Right lobe of liver (tissue), 4 donors: ENCODE data around the gene PDZRN4.

Source experiments
- POLR2A ChIP-seq: fragments of 450-650 bp; IDR thresholded peaks from one replicate; pipeline ENCODE4 v1.6.1; 2017; ENCODE audit warnings: antibody characterized with exemption, mild to moderate bottlenecking
- TF ChIP-seq, protein P1 (sequence below), 4 donors: fragments of 200-600 bp in 3 of 4; fragments of 450-650 bp in 1 of 4; IDR thresholded peaks; one replicate each; pipeline versions ENCODE4 v1.5.1 to v1.8.0; 2016 to 2022; ENCODE audit warnings: antibody characterized with exemption in 4 of 4, mild to moderate bottlenecking in 2 of 4
- donor health status: DM: no; HTN: no; CAD: no.
- donor health status: DM: no; HTN: no; CAD: no.
- donor health status: DM: no; HTN: yes; CAD: no.

DNA sequence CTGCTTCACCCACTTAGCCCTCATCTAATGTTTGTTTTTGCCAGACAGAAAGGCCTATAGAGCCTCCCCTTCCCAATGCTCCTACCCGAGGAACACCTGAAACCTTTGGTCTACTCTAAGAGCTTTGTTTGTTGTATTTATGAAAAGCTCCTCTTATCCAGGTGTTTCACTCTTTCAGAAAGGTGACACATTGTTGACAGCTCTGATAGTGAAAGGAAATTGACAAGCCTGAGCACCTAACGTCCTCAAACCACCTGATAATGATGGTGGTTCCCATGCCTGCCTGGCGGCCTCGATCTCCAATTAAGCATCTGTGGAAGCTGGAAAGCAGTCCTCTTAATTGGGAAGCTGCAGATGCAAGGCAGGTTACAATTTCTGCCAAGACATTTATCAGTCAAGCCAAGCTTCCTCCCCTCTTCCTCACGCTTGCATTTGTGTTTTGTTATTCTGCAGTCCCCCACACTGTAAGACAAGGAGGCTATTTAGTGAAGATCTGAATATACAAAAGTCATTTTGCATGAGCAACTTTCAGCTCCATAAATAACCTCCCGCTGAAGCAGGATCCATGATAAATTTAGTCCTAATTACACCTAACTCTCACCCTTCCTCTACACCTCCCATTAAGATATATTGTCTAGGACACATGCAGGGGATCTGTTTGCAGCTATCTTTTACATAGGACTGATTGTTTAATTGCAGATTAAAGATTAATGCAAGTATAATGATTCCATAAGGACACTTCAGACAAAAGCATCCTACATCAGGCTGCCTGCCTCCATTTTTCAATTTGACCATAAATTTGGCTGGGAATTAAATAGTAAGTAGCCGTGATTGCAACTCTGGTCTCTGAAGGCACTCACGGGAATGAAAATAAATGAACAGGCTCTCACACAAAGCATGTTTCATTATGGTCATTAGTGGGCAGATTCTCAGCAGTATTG lies 288.6 kb downstream of the PDZRN4 start:
- TF ChIP-seq, protein P1, sequence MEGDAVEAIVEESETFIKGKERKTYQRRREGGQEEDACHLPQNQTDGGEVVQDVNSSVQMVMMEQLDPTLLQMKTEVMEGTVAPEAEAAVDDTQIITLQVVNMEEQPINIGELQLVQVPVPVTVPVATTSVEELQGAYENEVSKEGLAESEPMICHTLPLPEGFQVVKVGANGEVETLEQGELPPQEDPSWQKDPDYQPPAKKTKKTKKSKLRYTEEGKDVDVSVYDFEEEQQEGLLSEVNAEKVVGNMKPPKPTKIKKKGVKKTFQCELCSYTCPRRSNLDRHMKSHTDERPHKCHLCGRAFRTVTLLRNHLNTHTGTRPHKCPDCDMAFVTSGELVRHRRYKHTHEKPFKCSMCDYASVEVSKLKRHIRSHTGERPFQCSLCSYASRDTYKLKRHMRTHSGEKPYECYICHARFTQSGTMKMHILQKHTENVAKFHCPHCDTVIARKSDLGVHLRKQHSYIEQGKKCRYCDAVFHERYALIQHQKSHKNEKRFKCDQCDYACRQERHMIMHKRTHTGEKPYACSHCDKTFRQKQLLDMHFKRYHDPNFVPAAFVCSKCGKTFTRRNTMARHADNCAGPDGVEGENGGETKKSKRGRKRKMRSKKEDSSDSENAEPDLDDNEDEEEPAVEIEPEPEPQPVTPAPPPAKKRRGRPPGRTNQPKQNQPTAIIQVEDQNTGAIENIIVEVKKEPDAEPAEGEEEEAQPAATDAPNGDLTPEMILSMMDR (IDR thresholded peaks at IDR 0.05): no peak
- no peak for TF ChIP-seq POLR2A
